ENCODE data around the gene RABL2A.
"Not testable (repeated sequence)": the region's sequence is repeated elsewhere in the genome, so short reads cannot be mapped to it uniquely, and the experiment has no call there.

DNA sequence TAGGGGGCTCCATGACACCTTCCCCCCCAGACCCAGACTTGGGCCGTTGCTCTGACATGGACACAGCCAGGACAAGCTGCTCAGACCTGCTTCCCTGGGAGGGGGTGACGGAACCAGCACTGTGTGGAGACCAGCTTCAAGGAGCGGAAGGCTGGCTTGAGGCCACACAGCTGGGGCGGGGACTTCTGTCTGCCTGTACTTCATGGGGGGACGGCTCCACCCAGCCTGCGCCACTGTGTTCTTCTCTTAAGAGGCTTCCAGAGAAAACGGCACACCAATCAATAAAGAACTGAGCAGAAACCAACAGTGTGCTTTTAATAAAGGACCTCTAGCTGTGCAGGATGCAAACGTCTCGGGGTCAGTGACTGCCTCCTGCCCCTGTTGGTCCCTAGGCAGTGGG is 28.3 kb upstream of the RABL2A start:
- TF ChIP-seq, protein P1, sequence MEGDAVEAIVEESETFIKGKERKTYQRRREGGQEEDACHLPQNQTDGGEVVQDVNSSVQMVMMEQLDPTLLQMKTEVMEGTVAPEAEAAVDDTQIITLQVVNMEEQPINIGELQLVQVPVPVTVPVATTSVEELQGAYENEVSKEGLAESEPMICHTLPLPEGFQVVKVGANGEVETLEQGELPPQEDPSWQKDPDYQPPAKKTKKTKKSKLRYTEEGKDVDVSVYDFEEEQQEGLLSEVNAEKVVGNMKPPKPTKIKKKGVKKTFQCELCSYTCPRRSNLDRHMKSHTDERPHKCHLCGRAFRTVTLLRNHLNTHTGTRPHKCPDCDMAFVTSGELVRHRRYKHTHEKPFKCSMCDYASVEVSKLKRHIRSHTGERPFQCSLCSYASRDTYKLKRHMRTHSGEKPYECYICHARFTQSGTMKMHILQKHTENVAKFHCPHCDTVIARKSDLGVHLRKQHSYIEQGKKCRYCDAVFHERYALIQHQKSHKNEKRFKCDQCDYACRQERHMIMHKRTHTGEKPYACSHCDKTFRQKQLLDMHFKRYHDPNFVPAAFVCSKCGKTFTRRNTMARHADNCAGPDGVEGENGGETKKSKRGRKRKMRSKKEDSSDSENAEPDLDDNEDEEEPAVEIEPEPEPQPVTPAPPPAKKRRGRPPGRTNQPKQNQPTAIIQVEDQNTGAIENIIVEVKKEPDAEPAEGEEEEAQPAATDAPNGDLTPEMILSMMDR (IDR thresholded peaks at IDR 0.05): not testable (repeated sequence)
- not testable (repeated sequence) for TF ChIP-seq POLR2A (IDR thresholded peaks at IDR 0.05)
